GM21360 (cell line): ENCODE data around the gene SORCS2.
"Not testable (repeated sequence)": the region's sequence is repeated elsewhere in the genome, so short reads cannot be mapped to it uniquely, and the experiment has no call there.

Source experiments
- ATAC-seq: cut with Tn5 transposase; IDR thresholded peaks from one replicate; pipeline ENCODE4 v1.9.1; 2021; ENCODE audit warnings: mild to moderate bottlenecking, moderate library complexity; ENCODE audit not compliant: unreplicated experiment

SORCS2 gene

DNA sequence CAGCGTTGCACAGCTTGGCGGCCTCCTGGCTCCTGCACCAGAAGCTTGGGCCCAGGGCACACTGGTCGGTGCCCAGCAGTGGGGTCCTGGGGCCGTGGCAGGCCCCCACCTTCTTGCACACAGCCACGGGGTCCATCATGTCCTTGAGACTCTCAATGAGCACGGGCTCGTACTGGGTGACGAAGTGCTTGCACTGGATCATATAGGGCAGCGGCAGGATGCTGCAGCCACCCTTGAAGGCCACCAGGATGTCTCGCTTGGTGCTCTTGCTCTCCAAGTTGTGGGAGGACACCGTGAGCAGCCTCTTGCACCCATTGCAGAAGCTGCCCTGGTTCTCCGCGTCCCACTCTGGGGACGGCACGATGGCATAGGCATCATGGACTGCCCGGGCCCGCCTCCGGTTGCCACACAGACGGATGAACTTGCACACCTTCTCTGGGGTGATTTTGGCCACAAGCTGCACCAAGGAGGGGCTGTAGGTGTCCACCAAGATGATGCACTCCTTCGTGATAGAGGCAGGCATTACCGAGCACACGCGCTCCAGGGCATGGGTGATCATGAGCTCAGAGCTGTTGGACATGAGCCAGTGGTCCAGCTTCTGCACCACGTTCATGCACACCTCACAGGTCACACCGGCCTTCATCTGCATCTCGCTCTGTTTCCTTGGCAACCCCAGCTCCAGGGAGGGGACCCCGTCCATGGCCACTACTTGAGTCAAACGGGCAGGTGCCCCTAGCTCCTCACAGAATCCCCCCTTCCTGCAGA, 241.2 kb downstream of the SORCS2 start:
- no peak for ATAC-seq

DNA sequence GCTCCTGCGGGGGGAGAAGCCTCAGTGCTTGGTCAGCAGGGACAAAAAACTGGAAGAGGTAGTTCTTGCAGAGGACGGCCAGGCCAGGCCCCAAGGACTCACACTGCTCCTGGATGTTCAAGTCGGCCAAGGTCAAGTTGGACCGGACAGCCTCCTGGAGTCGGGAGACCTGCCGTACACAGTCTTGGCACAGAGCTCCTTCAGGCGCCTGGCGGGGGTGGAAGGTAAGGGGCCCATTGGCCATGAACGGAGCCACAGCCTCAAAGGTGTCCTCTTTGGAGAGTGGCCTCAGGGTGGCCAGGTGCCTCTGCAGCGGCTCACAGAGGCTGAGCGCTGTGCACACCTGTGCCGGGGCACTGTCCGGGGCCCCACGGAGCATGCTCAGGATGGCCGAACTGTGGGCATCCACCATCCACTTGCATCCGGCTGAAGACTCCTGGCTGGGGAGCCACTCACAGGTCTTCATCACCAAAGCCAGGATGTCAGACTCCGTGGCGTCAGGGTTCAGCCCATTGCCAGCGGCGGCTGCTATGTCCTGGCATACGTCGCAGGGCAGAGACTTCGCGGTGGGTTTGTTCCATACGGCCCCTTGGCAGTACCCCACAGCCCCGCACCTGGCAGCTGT, 241.9 kb downstream of the SORCS2 start:
- no peak for ATAC-seq

DNA sequence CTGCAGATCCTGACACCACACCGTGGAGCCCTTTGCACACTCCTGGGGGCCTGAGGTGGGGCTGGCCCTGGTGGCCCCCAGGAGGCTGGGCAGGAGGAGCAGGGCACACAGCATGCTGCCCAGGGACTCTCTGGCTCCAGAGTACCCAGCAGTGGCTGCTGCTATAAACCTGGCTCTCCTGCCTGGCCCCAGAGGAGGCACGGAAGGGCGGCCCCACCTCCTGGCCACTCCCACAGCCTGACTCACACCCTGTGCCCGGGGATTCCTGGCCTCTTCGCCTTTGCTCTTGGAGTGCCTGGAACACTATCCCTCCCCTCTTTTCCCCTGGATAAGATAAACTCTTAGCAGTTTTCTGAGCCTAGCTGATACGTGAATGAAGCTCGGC, 242.4 kb downstream of the SORCS2 start, which contains the start of gene PSAPL1:
Gene PSAPL1 (minus strand): TSS at position 165 of the 385 bp plus-strand sequence. CDS start 51 bp downstream, at position 114.
- ATAC-seq = no peak

DNA sequence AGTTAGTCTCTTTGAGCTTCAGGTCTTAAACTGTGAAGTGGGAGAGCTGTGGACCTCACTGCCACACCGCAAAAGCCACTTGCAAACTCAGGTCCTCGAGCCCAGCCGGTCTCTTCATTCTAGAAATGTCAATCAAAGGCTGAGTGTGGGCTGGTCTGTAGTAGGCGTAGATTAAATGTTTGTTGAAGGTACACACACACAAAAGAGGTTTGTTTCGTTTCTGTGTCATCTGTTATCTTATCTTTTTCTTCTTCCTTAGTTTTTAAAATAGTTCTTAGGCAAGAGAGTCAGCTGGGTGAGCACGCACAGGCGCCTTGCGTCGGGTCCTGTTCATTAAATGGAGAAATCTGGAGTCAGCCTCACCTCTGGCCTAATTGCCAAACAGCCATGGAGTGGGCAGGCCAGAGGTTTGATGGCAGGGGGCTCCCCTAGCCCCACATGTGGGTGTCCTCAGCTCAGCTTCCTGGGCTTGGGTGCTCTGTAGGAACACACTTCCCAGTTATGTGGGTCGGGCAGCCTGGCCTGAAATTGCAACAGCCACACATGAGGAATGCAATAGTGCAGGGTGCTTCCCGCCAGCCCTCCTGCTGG, 243.2 kb downstream of the SORCS2 start:
- ATAC-seq = no peak

DNA sequence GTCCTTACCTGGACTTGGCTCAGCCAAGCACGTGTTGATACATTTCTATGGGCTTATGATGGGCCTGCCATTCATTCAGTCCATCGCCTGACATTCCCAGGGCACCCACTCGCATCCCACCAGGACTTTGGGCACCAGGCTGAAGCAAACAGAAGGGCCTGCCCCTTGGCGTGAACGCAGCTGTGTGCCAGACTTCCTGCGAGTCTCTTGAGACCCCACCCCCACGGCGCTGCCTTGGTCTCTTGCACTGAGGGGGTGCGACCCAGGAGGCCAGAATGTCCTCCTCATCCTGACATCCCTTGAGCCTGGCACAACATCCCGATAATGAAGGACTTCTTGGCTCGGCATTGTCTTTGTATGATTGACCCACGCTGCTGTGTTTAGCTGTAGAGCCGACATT, 243.9 kb downstream of the SORCS2 start:
- no peak for ATAC-seq

DNA sequence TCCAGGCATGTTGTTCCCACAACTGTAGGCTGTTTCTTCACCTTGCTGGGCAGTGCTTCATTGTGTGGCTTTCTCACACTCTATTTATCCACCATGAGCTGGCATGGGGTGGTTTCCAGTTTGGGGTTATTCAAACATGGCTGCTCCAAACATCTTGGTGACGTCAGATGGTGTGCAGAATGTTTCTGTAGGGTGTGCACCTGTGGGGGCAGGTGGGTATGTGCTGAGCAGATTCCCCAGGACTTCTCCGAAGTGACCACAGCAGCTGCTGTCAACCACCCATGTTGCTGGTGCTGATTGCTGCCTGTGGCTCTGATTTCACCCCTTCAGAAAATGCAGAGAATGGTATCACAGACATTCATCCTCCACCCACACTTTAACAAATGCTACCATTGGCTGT, 247.4 kb downstream of the SORCS2 start:
- ATAC-seq = no peak

DNA sequence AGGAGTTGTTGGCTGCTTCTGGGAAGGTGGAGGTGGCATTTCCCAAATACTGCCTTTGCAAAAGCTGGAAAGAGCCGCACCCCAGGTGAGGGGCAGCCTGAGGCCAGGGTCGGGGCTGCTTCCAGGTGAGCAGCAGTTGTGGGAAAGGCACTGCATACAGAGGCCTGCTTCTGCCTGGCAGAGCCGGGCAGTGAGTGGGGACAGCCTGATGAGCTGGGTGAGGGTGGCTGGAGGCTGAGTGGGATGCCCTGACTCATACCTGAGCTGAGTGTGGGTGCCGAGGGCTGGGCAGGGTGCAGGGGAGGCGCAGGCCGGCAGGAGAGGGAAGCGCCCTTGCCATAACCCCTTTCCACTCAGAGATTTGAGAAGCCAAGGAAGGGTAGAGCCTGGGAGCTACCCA, 248.9 kb downstream of the SORCS2 start:
- no peak for ATAC-seq

DNA sequence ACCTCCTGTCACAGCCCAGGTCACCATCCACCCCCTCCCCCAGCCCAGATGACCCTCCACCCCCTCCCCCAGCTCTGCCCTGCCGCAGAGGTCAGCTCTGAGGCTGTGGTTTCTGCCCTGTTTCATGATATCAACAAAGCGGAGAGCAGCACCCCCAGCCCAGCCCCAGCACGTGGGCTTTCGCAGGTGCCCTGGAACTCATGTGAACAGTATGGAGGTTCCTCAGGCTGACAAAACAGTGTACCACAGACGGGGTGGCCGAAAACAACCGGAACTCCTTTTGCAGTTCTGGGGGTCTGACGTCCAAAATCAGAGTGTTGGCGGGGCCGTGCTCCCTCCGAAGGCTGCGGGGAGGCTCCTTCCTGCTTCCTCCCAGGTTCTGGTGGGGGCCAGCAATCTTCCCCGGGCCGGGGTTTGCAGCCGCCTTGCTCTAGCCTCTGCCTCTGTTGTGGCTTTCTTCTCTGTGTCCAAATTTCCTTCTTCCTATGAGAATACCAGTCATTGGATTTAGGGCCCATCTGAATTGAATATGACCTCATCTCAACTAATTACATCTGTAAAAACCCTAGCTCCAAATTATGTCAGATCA, 250.3 kb downstream of the SORCS2 start:
- no peak for ATAC-seq

DNA sequence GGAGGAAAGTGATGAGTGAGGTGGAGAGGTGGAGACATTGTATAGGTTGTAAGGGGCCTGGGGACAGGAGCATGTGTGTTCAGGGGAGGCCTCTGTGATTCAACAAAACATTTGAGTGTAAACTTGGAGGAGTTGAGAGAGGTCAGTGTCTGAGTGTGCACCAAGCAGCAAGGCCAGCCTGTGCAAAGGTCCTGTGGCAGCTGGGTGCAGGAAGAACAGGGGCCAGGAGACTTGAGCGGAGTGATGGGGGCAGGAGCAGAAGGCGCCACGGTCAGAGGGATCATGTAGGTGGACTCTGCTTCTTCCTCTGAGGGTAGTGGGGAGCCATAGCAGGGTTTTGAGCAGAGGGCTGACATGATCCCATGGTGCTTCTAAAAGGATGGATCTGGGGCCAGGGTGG, 252.0 kb downstream of the SORCS2 start:
- no peak for ATAC-seq

DNA sequence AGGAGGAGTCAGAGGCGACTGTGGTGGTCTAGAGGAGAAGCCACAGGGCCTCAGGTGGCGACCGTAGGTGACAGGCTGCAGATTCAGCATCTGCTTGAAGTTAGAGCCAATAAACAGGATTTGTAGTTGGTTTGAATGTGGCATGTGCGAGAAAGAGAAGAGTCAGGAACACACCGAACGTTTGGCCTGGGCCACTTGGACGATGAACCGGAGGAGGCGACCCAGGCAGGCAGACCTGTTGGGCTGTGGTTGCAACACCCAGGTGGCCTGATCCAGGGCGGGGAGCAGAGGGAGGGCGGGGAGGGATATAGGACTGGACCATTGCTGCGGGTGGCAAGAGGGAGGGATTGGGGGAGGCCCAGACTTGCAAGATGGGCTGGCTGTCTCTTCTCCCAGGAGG, 252.4 kb downstream of the SORCS2 start:
- ATAC-seq = no peak

DNA sequence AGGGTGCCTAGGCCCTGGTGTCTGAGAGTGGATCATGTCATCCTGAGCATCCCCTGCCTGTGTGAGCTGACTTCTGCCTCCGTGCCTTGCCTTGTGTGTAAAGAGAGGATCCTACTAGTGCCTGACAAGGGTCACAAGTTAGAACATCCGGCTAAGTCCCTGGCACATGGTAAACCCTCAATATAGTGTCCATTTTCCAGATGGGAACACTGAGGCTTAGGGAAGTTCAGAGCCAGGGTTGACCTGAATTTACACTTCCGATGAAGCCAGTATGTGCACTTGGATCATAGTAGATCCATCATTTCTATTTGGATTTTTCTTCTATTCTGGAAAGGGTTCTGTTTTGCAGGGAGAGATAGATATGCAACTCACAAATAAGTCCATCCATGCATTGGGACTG, 254.9 kb downstream of the SORCS2 start:
- no peak for ATAC-seq

DNA sequence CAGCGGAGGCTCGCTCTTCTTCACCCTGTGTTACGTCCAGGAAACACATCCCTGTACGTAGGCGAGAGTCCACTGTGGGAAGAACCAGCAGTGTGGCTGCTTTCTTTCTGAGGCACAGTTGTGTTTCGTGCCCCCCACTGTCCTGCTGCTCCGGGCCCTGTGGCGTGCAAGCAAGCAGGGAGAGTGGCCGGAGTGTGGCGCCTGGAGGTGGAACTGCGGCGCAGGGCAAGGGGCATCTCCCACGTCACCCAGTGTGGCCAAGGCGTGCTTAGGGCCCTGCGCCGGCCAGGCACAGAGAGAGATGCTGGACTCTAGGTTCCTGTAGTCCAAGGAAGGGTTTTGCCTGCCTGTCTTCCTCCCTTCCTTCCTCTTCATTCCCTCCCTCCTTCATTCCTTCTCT, 255.7 kb downstream of the SORCS2 start:
- no peak for ATAC-seq

DNA sequence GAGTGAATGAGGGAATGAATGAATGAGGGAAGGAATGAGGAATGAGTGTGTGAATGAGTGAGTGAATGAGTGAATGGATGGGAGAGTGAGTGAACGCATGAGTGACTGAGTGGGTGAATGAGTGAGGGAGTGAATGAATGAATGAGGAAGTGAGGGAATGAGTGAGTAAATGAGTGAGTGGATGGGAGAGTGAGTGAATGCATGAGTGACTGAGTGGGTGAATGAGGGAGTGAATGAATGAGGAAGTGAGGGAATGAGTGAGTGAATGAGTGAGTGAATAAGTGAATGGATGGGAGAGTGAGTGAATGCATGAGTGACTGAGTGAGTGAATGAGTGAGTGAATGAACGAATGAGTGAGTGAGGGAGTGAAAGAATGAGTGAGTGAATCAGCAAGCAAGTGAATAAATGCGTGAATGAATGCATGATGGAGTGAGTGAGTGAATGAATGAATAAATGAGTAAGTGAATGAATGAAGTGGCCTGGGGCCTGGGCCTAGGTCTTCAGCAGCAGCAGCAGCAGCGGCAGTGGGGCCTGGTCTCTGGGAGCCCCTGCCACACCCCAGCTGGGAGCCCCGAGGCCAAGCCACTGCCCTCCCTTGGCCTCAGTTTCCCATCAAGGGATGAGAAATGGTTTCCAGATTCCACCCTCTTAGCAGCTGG, 258.6 kb downstream of the SORCS2 start:
- no peak for ATAC-seq

DNA sequence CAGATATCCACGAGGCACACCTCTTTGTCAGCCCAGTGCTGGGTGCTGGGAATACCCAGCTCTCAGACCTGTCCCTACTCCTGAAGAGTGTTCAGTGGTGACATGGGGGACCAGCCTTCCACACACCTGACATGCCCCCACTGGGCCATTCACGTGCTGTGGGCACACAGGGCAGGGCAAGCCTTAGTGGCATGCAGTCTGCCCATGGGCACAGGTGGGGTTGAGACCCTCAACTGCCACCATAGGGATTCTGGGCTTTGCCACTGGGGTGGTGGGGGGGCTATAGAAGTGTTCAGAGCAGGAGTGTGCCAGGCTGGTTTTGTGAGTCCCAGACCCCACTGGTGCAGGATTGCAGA, 259.1 kb downstream of the SORCS2 start:
- no peak for ATAC-seq

DNA sequence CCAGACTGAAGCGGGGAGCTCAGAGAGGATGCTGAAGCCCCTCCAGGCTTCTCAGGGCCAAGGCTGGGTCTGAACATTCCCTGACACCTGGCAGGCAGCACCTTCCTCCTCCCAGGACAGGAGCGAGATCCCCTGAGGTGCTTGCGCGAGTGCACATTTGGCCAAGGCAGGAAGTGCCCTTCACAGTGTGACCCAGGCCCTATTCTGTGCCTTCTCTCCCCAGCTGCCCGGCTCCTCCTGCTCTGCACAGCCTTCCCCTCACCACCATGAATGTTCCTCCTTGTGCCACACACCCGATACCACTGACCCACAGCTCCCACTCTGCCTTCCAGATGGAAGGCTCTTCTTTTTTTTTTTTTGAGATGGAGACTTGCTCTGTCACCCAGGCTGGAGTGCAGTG, 259.5 kb downstream of the SORCS2 start:
- ATAC-seq = no peak

DNA sequence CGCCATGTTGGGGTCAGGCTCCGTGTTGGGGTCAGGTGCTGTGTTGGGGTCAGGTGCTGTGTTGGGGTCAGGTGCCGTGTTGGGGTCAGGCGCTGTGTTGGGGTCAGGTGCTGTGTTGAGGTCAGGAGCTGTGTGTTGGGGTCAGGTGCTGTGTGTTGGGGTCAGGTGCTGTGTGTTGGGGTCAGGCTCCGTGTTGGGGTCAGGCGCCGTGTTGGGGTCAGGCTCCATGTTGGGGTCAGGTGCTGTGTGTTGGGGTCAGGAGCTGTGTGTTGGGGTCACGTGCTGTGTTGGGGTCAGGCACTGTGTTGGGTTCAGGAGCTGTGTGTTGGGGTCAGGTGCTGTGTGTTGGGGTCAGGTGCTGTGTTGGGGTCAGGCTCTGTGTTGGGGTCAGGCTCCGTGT, 260.5 kb downstream of the SORCS2 start:
- ATAC-seq = not testable (repeated sequence)

DNA sequence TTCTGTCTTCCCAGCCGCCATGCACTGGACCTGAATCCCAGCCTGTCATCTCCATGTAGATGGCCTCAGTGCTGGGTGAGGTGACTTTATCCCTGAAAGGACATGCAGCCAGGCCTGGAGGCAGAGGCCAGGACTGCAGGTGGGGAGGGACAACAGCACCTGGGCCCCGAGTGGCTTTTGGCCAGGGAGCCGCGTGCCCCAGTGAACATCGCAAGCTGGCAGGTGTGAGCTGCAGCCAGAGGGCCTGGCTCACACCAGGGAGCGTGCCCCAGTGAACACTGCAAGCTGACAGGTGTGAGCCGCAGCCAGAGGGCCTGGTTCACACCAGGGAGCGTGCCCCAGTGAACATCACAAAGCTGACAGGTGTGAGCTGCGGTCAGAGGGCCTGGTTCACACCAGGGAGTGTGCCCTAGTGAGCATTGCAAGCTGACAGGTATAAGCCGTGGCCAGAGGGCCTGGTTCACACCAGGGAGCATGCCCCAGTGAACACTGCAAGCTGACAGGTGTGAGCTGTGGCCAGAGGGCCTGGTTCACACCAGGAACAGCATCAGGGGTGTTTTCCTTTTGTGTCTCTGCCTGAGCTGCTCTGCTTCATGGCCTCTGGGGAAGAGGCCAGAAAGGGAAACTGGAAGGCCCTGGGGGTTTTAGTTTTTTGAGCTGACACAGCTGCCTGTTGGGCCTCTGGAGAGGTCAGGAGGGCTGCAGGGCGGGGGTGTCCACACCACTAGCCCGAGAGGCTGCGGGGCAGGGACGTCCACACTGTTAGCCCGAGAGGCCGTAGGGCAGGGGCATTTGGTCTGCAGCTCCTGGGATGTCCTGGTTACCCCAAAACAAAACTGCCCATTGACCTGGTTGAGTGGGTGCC, 265.1 kb downstream of the SORCS2 start:
- ATAC-seq = no peak

DNA sequence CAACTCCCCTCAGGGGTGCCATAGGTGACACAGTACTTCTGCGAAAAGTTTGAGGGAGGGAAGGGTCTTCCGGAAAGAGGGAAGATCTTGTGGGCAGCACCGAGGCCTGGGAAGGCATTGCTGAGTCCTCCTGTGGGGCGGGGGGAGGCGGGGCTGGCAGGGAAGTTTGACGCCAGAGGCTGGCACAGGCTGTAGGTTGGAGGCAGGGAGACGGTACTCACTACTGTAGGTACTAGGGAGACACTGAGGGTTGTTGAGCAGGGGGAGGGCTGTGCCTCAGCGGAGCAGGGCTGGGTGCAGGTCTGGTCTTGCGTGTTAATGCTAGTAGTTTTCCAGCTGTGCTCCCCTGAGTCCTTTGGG, 265.7 kb downstream of the SORCS2 start:
- no peak for ATAC-seq

DNA sequence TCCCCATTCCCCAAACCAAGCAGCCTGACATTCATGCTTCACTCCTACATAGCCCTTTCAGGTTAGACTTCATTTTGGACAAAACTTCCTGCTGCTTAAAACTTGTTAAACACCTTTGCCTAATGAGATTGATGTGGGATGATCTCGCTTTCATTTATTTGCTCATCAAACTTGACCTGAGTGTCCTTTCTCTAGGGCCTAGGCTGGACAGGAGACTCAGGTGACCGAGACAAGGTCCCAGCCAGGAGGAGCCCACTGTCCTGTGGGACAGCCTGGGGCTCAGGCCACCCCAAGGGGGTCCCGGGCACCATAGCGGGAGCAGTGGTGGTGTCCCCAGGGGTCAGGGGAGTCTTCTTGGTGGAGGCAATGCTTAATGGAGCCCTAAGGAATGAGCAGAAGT, 266.1 kb downstream of the SORCS2 start:
- ATAC-seq = no peak

DNA sequence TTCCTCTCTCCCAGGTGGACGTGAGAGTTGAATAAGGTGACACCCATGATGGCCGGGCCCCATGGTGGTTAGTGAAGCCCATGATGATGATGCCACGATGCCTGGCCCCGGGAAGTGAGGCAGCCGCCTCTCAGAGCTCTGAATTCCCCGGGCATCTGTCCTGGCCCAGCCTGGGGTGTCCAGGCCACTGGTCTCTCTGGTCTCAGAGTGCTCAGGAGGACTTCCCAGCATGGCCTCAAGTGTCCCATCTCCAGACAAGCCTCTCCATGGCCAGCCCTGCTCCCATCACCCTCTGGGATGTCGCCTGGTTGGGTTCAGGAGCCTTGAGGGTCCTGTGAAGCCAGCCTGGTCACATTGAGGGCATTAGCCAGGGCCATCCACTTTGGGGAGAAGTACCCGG, 267.1 kb downstream of the SORCS2 start:
- no peak for ATAC-seq

DNA sequence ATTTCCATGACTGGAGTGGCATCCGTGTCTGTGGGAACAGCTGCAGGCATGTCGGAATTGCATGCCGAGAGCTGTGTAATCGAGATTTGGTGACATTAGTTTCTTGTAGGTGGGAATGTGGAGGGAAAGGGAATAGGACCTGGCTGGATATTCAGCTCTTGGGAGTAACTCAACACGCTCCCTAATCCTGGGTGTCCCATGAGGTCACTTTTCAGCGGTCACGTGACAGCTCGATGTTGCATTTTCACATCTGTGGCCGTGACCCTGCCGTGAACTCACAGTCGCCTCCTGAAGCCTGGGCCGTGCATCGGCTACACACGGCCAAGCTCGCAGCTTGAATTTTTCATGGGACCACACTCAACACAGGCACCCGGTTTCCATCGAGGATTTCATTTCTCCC, 268.2 kb downstream of the SORCS2 start:
- ATAC-seq = no peak
